AG09309 (cell line): ENCODE results near the gene GPR17.

Experiments
- DNase-seq: peaks from one replicate; pipeline ENCODE4 v3.0.0-alpha.2; 2010; ENCODE audit warnings: low read depth
- H3K4me3 ChIP-seq: 2 replicates; pipeline ENCODE4 v1.5.1; 2011; ENCODE audit warnings: mild to moderate bottlenecking, low read depth, low read length, moderate library complexity; ENCODE audit not compliant: control insufficient read depth
- TF ChIP-seq, protein P1 (sequence below): IDR thresholded peaks from 2 replicates; pipeline ENCODE4 v1.5.1; 2011; ENCODE audit warnings: mild to moderate bottlenecking, low read depth, low read length, inconsistent platforms; ENCODE audit not compliant: insufficient read depth, control insufficient read depth; ENCODE audit errors: missing control alignments

Gene GPR17

DNA sequence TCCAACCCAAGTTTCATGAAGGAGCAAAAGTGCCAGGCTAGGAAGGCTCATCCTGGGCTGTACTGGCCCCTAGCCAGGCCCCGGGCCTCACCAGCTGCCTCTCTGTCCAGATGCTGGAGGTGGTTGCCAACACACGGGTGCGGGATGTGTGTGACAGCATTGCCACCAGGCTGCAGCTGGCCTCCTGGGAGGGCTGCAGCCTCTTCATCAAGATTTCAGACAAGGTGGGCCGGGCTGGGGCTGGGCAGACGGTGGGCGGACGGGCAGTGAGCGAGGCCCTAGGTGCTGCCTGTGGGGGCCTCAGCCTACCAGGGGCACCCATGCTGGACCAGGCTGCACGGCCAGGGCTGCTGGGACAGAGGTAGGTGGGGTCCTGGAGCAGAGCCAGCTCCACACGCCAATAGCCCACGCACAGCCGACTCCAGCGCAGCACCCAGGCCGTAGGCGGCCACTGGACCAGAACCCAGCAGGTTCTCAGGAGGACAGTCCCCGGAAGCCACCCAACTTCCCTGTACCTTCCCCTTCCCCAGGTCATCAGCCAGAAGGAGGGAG lies 11.8 kb upstream of the GPR17 start:
- DNase-seq = no peak
- TF ChIP-seq, protein P1, sequence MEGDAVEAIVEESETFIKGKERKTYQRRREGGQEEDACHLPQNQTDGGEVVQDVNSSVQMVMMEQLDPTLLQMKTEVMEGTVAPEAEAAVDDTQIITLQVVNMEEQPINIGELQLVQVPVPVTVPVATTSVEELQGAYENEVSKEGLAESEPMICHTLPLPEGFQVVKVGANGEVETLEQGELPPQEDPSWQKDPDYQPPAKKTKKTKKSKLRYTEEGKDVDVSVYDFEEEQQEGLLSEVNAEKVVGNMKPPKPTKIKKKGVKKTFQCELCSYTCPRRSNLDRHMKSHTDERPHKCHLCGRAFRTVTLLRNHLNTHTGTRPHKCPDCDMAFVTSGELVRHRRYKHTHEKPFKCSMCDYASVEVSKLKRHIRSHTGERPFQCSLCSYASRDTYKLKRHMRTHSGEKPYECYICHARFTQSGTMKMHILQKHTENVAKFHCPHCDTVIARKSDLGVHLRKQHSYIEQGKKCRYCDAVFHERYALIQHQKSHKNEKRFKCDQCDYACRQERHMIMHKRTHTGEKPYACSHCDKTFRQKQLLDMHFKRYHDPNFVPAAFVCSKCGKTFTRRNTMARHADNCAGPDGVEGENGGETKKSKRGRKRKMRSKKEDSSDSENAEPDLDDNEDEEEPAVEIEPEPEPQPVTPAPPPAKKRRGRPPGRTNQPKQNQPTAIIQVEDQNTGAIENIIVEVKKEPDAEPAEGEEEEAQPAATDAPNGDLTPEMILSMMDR = no peak
- no peak overlapping the region for H3K4me3 ChIP-seq

DNA sequence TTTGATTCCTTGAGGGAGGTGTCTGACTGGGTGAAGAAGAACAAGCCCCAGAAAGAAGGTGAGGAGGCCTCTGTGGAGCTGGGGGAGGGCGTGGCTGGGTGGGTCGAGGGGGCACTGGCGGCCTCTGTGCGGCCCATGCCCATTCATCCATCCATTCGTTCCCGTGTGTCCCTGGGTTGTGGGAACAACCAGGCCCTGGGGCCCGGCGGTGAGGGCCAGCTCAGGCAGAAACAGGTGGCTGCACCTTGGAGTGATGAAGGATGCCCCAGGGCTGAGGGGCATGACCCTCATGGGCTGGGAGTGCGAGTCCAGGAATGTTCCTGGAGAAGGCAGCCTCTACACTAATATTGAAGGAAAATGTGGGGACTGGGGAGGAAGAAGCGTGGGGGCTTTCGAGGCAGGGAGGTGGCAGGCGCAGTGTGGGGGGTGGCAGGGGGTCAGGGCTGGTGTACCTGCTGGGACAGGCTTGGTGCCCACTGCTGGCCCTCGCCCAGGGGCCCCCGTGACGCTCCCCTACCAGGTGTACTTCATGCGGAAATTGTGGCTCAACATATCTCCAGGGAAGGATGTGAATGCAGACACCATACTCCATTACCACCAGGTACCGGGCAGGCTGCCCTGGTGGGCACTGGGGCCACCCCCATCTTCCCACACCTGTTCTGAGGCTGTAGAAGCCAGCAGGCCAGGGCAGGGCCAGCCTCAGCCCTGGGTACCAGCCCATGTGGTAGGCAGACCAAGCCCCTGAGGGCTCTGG lies 11.2 kb upstream of the GPR17 start:
- TF ChIP-seq, protein P1 = no peak
- DNase-seq = no peak
- H3K4me3 ChIP-seq = no peak overlapping the region

DNA sequence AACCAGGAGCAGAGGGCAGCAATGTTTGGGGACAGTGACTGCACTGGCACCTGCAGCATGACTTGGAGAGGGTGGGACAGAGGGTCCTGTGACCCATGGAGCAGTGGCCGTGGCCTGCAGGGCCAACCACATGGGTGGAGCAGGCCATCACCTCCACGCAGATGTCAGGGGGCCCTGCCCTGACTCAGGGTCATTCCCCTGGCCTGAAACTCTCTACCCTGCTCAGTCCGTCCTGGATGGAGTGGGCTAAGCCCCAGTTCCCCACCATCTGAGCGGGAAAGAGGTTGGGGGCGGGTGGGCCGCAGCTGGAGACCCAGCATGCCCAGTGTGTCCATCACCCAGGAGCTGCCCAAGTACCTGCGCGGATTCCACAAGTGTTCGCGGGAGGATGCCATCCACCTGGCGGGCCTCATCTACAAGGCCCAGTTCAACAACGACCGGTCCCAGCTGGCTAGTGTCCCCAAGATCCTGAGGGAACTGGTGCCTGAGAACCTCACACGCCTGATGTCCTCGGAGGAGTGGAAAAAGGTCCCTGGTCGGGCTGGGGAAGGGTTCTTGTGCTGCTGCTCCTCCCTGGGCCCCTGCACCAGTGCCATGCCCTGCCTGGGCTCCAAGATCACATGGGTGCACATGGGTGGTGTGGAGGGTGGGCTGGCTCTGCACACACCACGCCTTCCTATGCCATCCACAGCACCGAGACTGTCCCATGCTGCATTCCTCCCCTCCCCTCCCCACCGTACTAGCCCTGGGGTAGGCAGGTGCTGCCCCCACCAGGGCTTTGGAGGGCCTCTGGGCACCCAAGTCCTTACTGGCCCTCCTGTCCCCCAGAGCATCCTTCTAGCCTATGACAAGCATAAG lies 10.3 kb upstream of the GPR17 start:
- no peak overlapping the region for H3K4me3 ChIP-seq
- no peak for DNase-seq
- TF ChIP-seq, protein P1 = no peak

DNA sequence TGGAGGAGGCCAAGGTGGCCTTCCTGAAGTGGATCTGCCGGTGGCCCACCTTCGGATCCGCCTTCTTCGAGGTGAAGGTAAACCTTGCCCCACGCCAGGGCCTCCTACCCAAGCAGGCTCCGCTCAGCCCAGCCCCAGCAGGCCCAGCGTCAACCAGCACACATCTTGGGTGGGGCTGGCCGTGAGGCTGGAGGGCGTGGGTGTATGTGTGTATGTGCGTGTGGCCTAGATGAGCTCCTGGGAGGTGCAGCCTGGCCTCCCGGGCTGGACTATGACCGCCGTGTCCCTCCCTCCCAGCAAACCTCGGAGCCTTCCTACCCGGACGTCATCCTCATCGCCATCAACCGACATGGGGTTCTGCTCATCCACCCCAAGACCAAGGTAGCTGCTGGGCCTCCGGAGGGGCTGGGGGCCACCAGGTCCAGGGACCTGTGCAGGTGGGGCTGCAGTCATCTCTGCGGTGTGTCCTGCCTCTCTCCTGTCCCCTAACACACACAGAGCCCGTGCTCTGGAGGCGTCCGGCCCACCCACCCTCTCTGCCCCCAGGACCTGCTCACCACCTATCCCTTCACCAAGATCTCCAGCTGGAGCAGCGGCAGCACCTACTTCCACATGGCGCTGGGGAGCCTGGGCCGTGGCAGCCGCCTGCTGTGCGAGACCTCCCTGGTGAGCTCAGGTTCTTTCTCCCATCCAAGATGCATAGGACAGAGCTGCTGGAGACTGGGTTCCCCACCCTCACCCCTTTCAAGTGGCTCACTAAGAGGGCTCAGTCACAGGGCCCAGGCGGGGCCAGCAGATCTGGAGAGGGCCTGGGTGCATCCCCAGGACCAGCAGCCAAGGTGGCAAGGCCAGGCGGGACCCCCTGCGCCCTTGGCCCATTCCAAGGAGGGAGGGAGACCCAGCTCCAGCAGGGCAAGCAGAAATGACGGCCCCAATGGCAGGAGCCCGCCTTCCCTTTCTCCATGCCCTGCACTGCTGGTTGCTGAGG lies 9.4 kb upstream of the GPR17 start:
- no peak overlapping the region for H3K4me3 ChIP-seq
- no peak for DNase-seq
- TF ChIP-seq, protein P1 = no peak

DNA sequence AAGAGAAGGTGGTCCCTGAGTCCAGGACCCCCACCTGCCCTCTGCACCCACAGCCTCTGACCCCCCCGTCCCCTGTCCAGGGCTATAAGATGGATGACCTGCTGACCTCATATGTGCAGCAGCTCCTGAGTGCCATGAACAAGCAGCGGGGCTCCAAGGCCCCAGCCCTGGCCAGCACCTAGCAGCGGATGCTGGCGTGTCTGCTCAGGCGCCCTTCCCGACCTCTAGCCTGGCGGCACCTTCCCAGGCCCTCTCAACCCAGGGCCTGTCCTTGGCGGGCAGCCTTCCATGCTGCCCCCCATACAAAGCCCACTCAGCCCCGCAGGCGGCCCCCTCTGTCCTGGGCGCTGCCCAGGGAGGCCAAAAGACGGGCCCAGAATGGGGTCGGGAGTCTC lies 8.7 kb upstream of the GPR17 start:
- TF ChIP-seq, protein P1 = no peak
- no peak overlapping the region for H3K4me3 ChIP-seq
- no peak for DNase-seq
